A549 (cell line): ENCODE measurements around the gene GPAM. TPM values are rescaled to one million over a fixed set of nuclear protein-coding genes. Genes with fewer than 3 reads are reported as not detected.

Experiments used
- ATAC-seq, 2 experiments: fragments of 200-7000 bp in 1 of 2; fragments of >200 bp in 1 of 2; cut with Nextera tagmentation in 1 of 2; cut with Tn5 transposase in 1 of 2; 3 replicates each; pipeline versions ENCODE4 v1.8.0 to v1.9.1; 2018 to 2020; ENCODE audit warnings: mild to moderate bottlenecking in 1 of 2, moderate library complexity in 1 of 2
- CTCF ChIA-PET: fragments of 300-600 bp; sonication (Branson Sonifier 250); formaldehyde crosslinking; extraction: SDS; loops from one replicate; lab custom pipeline; 2021; ENCODE audit warnings: antibody characterized with exemption, inconsistent platforms; lab: Yijun Ruan, JAX
- POLR2A ChIA-PET: fragments of 350-600 bp; formaldehyde crosslinking; extraction: SDS; loops from one replicate; lab custom pipeline; 2021; ENCODE audit warnings: antibody characterized with exemption, inconsistent platforms; lab: Yijun Ruan, JAX
- DNase-seq, 2 experiments: peaks; one replicate each; pipeline versions ENCODE4 v3.0.0 to v3.0.0-alpha.2; 2011 to 2016; ENCODE audit warnings: low read depth in 1 of 2, low spot score in 1 of 2
- FAIRE-seq: peaks from 2 replicates; lab custom pipeline; 2011; peaks lifted over from hg19 to GRCh38; lab: Jason Lieb, UNC
- H3K27ac ChIP-seq, 2 experiments: fragments of >200 bp; sonication (Bioruptor Twin); formaldehyde crosslinking; 3 replicates each; pipeline ENCODE4 v1.5.1; 2016 to 2017
- H3K4me1 ChIP-seq: fragments of >200 bp; sonication (Bioruptor Twin); formaldehyde crosslinking; 3 replicates; pipeline ENCODE4 v1.6.1; 2016
- H3K4me2 ChIP-seq: fragments of >200 bp; sonication (Bioruptor Twin); formaldehyde crosslinking; 3 replicates; pipeline ENCODE4 v1.6.1; 2016
- H3K4me3 ChIP-seq: fragments of >200 bp; sonication (Bioruptor Twin); formaldehyde crosslinking; 3 replicates; pipeline ENCODE4 v1.5.1; 2016
- H3K9me3 ChIP-seq: fragments of >200 bp; sonication (Bioruptor Twin); formaldehyde crosslinking; 3 replicates; pipeline ENCODE4 v1.6.1; 2016
- CBX2 ChIP-seq: fragments of 200-600 bp; sonication (generic); IDR thresholded peaks from 2 replicates; pipeline ENCODE4 v1.6.1; 2016; ENCODE audit warnings: low read depth, mild to moderate bottlenecking, borderline replicate concordance
- CHD2 ChIP-seq: fragments of 150-350 bp; IDR thresholded peaks from 2 replicates; pipeline ENCODE4 v1.6.1; 2014; ENCODE audit warnings: low read length; ENCODE audit not compliant: partially characterized antibody
- CHD4 ChIP-seq: fragments of 200-600 bp; sonication (generic); IDR thresholded peaks from 2 replicates; pipeline ENCODE4 v1.6.1; 2016; ENCODE audit warnings: antibody characterized with exemption, mild to moderate bottlenecking, borderline replicate concordance
- EHMT2 ChIP-seq: fragments of 200-600 bp; sonication (generic); IDR thresholded peaks from 2 replicates; pipeline ENCODE4 v1.6.1; 2016; ENCODE audit warnings: antibody characterized with exemption, low read depth, mild to moderate bottlenecking, moderate library complexity
- FOSB ChIP-seq: fragments of 250-450 bp; sonication (Bioruptor Pico); IDR thresholded peaks from 2 replicates; pipeline ENCODE4 v1.5.0; 2020; ENCODE audit warnings: mild to moderate bottlenecking, moderate library complexity
- HDAC2 ChIP-seq: fragments of 200-600 bp; sonication (generic); IDR thresholded peaks from 2 replicates; pipeline ENCODE4 v1.6.1; 2016
- HOXA7 ChIP-seq: fragments of 250-450 bp; sonication (Bioruptor Pico); IDR thresholded peaks from 2 replicates; pipeline ENCODE4 v1.5.0; 2020; ENCODE audit warnings: mild to moderate bottlenecking, moderate library complexity
- NFE2L2 ChIP-seq: fragments of 150-350 bp; conservative IDR thresholded peaks from 2 replicates; pipeline ENCODE4 v1.6.1; 2014; ENCODE audit warnings: low read length
- NPAS2 ChIP-seq: fragments of 250-450 bp; sonication (Bioruptor Pico); IDR thresholded peaks from 2 replicates; pipeline ENCODE4 v1.8.0; 2022; ENCODE audit warnings: mild to moderate bottlenecking, moderate library complexity, borderline replicate concordance
- PBX3 ChIP-seq: IDR thresholded peaks from 2 replicates; pipeline ENCODE4 v1.6.1; 2012
- RARB ChIP-seq: fragments of 250-450 bp; sonication (Bioruptor Pico); IDR thresholded peaks from 2 replicates; pipeline ENCODE4 v1.8.0; 2021; ENCODE audit warnings: mild to moderate bottlenecking, moderate library complexity
- RNF2 ChIP-seq: fragments of 200-600 bp; sonication (generic); IDR thresholded peaks from 2 replicates; pipeline ENCODE4 v1.6.1; 2016; ENCODE audit warnings: low read depth, mild to moderate bottlenecking, antibody characterized with exemption, moderate library complexity, borderline replicate concordance
- SREBF2 ChIP-seq: fragments of 450-650 bp; IDR thresholded peaks from 2 replicates; pipeline ENCODE4 v1.6.1; 2014; ENCODE audit warnings: mild to moderate bottlenecking, moderate library complexity
- TP53 ChIP-seq: fragments of 250-450 bp; sonication (Bioruptor Pico); IDR thresholded peaks from 2 replicates; pipeline ENCODE4 v1.5.0; 2021; ENCODE audit warnings: mild to moderate bottlenecking, moderate library complexity
- WGBS: methylation state at CpG from one replicate; pipeline ENCODE4 v1.1.6; 2017; ENCODE audit errors: missing lambda C conversion rate; 5-methylcytosine and 5-hydroxymethylcytosine counted together
- polyA plus RNA-seq, 4 experiments: library from polyadenylated mRNA; depleted of rRNA in 3 of 4; stranded (reverse); fragments of >200 nt; fragmentation: RNase III in 1 of 4; extraction: RNeasy Plus Mini Kit Qiagen cat#74134 plus additional on column Dnase treatment in 1 of 4; gene quantifications; 2 replicates in 3 of 4; 3 replicates in 1 of 4; pipeline ENCODE4 v1.2.3, GENCODE V29; 2011 to 2017
- TF ChIP-seq, protein P1 (sequence below): fragments of >200 bp; sonication (Bioruptor Twin); formaldehyde crosslinking; IDR thresholded peaks from 3 replicates; pipeline ENCODE4 v1.5.1; 2016
- TF ChIP-seq, protein P2 (sequence below): IDR thresholded peaks from 2 replicates; pipeline ENCODE4 v1.6.1; 2012

GPAM gene
- polyA plus RNA-seq, 2 of the 4 experiments (the other 2 are of a cell fraction) = 5.7 to 13.3 TPM

DNA sequence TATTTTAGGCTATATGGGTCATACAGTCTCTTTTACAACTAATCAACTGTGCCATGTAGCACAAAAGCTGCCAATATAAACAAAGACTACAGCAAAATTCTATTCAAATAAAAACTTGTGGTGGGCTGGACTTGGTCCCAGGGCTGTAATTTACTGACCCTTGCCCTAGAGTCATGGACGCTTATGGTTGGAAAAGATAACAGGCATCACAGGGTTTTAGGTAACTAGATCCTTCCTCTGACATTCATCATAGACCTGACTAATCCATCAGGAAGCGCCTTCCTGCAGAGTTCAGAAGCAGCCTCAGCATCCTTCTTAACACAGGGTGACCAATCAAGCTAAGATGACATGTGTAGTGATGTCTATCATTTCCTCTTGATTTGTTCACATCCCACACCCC, 40.2 kb upstream of the GPAM start:
- no peak overlapping the region for H3K4me3 ChIP-seq
- H3K4me2 ChIP-seq = no peak overlapping the region
- WGBS = 11% methylated on average over 2 of the region's 2 CpGs
- no peak overlapping the region for H3K27ac ChIP-seq
- POLR2A ChIA-PET = no interaction called here
- no peaks in the 10 kb centered on the region for H3K4me1 ChIP-seq
- ATAC-seq (no peak), DNase-seq (no peak), FAIRE-seq (no peak)
- TF ChIP-seq CBX2 (no peak), FOSB (CRISPR knock-in tag) (no peak)
- TF ChIP-seq, protein P1, sequence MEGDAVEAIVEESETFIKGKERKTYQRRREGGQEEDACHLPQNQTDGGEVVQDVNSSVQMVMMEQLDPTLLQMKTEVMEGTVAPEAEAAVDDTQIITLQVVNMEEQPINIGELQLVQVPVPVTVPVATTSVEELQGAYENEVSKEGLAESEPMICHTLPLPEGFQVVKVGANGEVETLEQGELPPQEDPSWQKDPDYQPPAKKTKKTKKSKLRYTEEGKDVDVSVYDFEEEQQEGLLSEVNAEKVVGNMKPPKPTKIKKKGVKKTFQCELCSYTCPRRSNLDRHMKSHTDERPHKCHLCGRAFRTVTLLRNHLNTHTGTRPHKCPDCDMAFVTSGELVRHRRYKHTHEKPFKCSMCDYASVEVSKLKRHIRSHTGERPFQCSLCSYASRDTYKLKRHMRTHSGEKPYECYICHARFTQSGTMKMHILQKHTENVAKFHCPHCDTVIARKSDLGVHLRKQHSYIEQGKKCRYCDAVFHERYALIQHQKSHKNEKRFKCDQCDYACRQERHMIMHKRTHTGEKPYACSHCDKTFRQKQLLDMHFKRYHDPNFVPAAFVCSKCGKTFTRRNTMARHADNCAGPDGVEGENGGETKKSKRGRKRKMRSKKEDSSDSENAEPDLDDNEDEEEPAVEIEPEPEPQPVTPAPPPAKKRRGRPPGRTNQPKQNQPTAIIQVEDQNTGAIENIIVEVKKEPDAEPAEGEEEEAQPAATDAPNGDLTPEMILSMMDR = no peak
- no peaks in the 10 kb centered on the region for H3K9me3 ChIP-seq
- CTCF ChIA-PET = interaction anchor here (0.9 to 1.4 kb wide), 2 partner anchors 84 to 86 kb away, joined by 3 read pairs; no protein-coding TSS in a partner anchor

DNA sequence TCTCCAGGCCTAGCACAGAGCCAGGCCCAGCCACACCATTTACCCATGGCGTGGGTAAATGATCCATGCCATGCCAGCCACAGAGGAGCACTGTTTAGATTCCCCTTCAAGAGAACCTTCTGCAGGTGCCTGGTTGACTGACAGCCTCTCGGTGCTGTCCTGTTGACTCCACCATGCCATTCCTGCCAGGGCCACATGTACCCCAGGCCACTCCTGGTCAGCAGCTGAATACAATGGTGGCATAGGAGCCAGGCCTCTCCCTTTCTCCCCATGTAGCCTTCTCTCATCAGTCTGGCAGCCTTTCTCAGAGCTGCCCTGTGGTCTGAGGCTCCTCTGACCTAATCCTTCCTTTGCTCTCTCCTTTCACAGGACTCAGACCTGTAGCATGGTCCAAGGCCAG, 39.2 kb upstream of the GPAM start:
- 44% methylated on average over 1 of the region's 2 CpGs for WGBS
- FAIRE-seq = no peak
- no peak for ATAC-seq
- POLR2A ChIA-PET = no interaction called here
- H3K4me2 ChIP-seq = no peak overlapping the region
- no peak for TF ChIP-seq HOXA7
- H3K4me3 ChIP-seq = no peak overlapping the region
- H3K9me3 ChIP-seq = no peaks in the 10 kb centered on the region
- CTCF ChIA-PET = no interaction called here
- no peak overlapping the region for H3K27ac ChIP-seq
- no peak for DNase-seq
- no peaks in the 10 kb centered on the region for H3K4me1 ChIP-seq

DNA sequence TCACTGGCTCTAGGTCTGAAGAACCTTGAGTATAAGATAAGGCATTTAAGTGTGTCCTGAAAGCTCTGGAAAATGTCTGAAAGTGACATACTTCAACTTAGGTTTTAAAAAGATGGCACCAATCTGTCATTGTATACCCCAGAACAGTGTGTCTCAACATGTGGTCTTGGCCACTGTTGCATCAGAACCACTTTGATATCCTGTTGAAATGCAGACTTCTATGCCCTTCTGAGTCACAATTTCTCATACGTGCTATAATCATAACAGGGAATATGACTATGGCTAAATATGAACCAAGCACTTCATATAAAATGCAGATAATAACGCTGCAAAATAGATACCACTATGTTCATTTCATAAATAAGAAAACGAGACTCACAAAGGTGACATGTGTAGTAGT, 38.0 kb upstream of the GPAM start:
- no peak for ATAC-seq
- ChIA-PET CTCF (no interaction called here), POLR2A (no interaction called here)
- WGBS = 8% methylated on average over 3 of the region's 3 CpGs
- Histone ChIP-seq H3K4me3 (no peak overlapping the region), H3K4me2 (no peak overlapping the region), H3K27ac (no peak overlapping the region), H3K4me1 (no peaks in the 10 kb centered on the region), H3K9me3 (no peaks in the 10 kb centered on the region)
- no peak for FAIRE-seq
- DNase-seq = no peak
- TF ChIP-seq PBX3 (no peak), TP53 (CRISPR knock-in tag) (no peak), NPAS2 (no peak), HDAC2 (no peak), RNF2 (no peak), FOSB (CRISPR knock-in tag) (no peak), EHMT2 (no peak), CHD4 (no peak), CBX2 (no peak), RARB (CRISPR knock-in tag) (no peak), NFE2L2 (no peak), CHD2 (no peak), SREBF2 (no peak)
- TF ChIP-seq, protein P1 = no peak
- TF ChIP-seq, protein P2, sequence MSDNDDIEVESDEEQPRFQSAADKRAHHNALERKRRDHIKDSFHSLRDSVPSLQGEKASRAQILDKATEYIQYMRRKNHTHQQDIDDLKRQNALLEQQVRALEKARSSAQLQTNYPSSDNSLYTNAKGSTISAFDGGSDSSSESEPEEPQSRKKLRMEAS = no peak
